PFSK-1 (cell line): Measurements from ENCODE around the gene GAS2L2.

ENCODE experiments used
- POLR2AphosphoS5 ChIP-seq: IDR thresholded peaks from 2 replicates; pipeline ENCODE4 v1.6.1; 2012; ENCODE audit warnings: low read depth, mild to moderate bottlenecking, control low read depth, low read length, moderate library complexity
- TAF1 ChIP-seq: IDR thresholded peaks from 2 replicates; pipeline ENCODE4 v1.6.1; 2012; ENCODE audit warnings: low read length, control low read depth, borderline replicate concordance; ENCODE audit not compliant: insufficient read depth

DNA sequence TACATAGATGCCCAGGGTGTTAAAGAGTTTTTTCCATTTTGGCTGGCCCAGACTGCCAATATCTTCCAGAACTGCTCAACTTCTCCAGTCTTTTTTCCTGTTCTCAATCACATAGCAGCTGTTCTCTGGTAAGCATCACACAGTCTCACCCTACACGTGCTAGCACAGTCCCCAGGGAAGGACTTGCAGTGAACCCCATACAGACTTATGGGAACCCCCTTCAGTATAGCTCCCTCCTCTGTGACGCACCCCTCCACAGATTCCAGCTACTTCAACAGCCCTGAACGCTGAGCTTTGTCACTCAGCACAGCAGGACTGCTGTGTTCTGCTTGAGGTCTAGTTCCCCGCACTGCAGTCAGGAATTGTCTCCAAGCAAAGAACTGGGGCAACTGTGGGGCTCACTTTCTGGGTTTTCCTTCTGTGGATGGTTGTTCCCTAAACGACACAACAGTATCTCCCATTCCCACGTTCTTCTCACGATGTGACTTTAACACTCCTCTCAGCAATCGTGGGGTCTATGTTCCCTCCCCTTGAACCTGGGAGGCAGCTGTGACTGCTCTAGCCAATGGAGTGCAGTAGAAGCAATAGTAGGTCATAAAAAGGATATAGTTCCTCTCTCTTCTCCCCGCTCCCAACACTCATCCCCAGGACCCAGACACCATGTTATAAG is 38.8 kb upstream of the GAS2L2 start:
- TF ChIP-seq POLR2AphosphoS5 (no peak), TAF1 (no peak)
